Measurements from ENCODE around the gene HES1. TPM values are rescaled to one million over a fixed set of nuclear protein-coding genes. Genes with fewer than 3 reads are reported as not detected.
A peak's percentile ranks its signal among the peaks of the same experiment; 100 is the strongest.

Gene HES1
- total and polyA plus RNA-seq, 9 of the 15 experiments (the other 6 are each of a cell fraction or from before 2014, with no cell fraction given) = 3.4 to 37.0 (median 19.3) TPM

- TF ChIP-seq E2F8 (IDR thresholded peaks at IDR 0.05; ENCODE audit: low read depth, partially characterized antibody) (peak; percentile 31), ZNF766 (CRISPR knock-in tag; conservative IDR thresholded peaks at IDR 0.05) (no peak; the same call in none of the 2 replicates), TFE3 (CRISPR knock-in tag; IDR thresholded peaks at IDR 0.05) (no peak), RBM39 (optimal IDR thresholded peaks at IDR 0.05; ENCODE audit: low read depth, low read length) (no peak), UBTF (IDR thresholded peaks at IDR 0.05; ENCODE audit: borderline replicate concordance in 1 of 2, low read depth in 2 of 2, low read length in 2 of 2) (no peak), CREB1 (IDR thresholded peaks at IDR 0.05) (peak; percentile 54), CREB1 (CRISPR knock-in tag; IDR thresholded peaks at IDR 0.05) (peak; percentile 60; the same call in 1 of the 2 replicates), E2F4 (CRISPR knock-in tag; IDR thresholded peaks at IDR 0.05; ENCODE audit: low read depth) (no peak), ZNF79 (CRISPR knock-in tag; IDR thresholded peaks at IDR 0.05; ENCODE audit: low read depth) (no peak), NR0B1 (IDR thresholded peaks at IDR 0.05; ENCODE audit: partially characterized antibody) (no peak), GTF2A2 (tag; IDR thresholded peaks at IDR 0.05) (no peak), MXD1 (CRISPR knock-in tag; IDR thresholded peaks at IDR 0.05; ENCODE audit: borderline replicate concordance, poor library complexity, severe bottlenecking) (peak; percentile 52), TEAD2 (tag; IDR thresholded peaks at IDR 0.05) (no peak), ZNF764 (CRISPR knock-in tag; IDR thresholded peaks at IDR 0.05; ENCODE audit: low read depth) (no peak), TEAD1 (CRISPR knock-in tag; IDR thresholded peaks at IDR 0.05) (peak in 1 of 2 experiments; percentile 16; a peak in 1 of 4 replicates)
These were observed 1.0 kb upstream of the HES1 start (continued) for GRCh38 chr3:194134757-194135515.
